ENCODE results near the gene RAB35.

GRCh38 chr12:120065472-120065871, 51.1 kb downstream of the RAB35 start:
- TF ChIP-seq CTCF (IDR thresholded peaks at IDR 0.05) (no peak), POLR2A (IDR thresholded peaks at IDR 0.05) (no peak)

Measured in lower leg skin (tissue), 3 donors.